ENCODE data around the gene LRRC18.

The LRRC18 gene

DNA sequence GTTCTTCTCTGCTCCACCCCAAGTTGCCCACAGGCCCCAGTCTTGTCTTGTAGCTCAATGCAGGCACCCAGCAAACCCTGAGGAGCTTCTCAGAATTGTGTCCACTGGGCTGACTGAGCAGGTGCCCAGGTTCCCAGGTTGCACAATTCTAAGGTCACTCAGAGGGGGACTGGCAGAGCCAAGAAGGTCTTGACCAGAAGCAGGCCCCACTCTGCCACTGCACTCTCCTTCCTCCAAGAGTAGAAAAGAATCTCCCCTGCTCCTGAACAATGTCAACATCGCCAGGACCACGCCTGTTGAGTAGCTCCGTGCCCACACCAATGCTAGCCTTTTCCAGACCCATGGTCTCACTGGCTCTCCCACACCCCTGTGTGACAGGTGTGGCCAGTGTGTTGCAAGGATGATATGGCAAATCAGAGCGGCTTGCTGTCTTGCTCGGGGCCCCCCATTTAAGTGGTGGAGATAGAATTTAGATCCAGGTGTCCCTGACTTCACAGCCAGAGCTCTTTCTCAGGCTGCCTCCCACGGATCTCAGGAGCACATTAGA lies 577 bp downstream of the LRRC18 start:
- no peak for DNase-seq (ENCODE audit: extremely low read depth, low read depth)
- TF ChIP-seq CTCF (IDR thresholded peaks at IDR 0.05; ENCODE audit: low read depth, low read length), result no peak

- TF ChIP-seq CTCF (IDR thresholded peaks at IDR 0.05; ENCODE audit: low read depth, low read length), result no peak
- no peak for DNase-seq (ENCODE audit: extremely low read depth, low read depth)
Observed at GRCh38 chr10:48938281-48938680, 1.4 kb downstream of the LRRC18 start.

- no peak for DNase-seq (ENCODE audit: extremely low read depth, low read depth)
- TF ChIP-seq CTCF (IDR thresholded peaks at IDR 0.05; ENCODE audit: low read depth, low read length), result no peak
Observed at GRCh38 chr10:48937796-48938195, 1.8 kb downstream of the LRRC18 start.

GRCh38 chr10:48935577-48935976 lies 4.1 kb downstream of the LRRC18 start:
- no peak for TF ChIP-seq CTCF (IDR thresholded peaks at IDR 0.05; ENCODE audit: low read depth, low read length)
- DNase-seq (ENCODE audit: extremely low read depth, low read depth), result no peak

DNA sequence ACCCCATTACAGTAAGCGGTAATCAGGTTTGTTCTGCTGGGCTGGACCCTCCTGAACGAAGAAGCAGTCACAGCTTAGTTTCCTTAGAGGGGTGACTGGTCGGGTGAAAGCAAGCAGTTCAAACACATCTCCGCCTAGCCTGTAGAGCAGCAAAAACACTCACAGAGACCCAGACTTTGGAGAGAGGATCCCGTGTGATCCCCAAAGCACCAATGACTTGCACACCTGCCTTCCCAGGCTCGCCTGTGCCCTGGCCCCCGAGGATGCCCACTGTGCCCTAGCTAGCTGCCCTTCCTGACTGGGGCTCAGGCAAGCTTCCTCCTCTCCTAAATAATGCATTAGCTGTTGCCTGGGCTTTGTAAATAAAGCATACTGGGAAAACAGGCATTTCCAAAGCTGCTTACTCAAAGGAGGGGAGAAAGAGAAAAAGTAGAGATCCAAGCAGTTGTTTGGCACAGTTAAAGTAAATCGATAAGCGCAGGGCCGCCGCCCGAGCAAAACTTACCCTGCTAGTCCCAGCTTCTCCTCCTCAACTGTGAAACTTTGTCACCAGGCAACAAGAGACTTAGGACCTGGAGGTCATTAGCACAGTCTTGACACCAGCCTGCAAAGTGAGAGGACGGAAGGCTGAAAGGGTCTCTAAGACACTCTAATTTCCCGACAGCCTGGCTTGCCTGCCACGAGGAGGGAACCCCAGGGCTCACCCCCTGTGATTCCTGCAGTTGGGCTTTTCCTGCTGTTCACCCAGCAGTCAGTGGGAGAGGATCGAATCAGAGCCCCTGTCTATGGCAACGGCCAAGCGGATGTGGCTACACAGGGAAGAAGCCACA lies 4.8 kb downstream of the LRRC18 start:
- DNase-seq (ENCODE audit: extremely low read depth, low read depth), result no peak
- no peak for TF ChIP-seq CTCF (IDR thresholded peaks at IDR 0.05; ENCODE audit: low read depth, low read length)

- no peak for DNase-seq (ENCODE audit: extremely low read depth, low read depth)
- no peak for TF ChIP-seq CTCF (IDR thresholded peaks at IDR 0.05; ENCODE audit: low read depth, low read length)
Observed at GRCh38 chr10:48932831-48933664, 6.6 kb downstream of the LRRC18 start.

- DNase-seq (ENCODE audit: extremely low read depth, low read depth), result no peak
- TF ChIP-seq CTCF (IDR thresholded peaks at IDR 0.05; ENCODE audit: low read depth, low read length), result no peak
Observed at GRCh38 chr10:48931188-48931587, 8.5 kb downstream of the LRRC18 start.
